Spinal cord (tissue), 10 donors: ENCODE measurements around the gene TREML4. TPM values are rescaled to one million over a fixed set of nuclear protein-coding genes. Genes with fewer than 3 reads are reported as not detected.
"Not testable (repeated sequence)": the region's sequence is repeated elsewhere in the genome, so short reads cannot be mapped to it uniquely, and the experiment has no call there.

ENCODE experiments used
- DNase-seq, 6 donors: peaks; one replicate each; pipeline versions ENCODE4 v3.0.0 to v3.0.0-alpha.2; 2013 to 2015; ENCODE audit warnings: low spot score in 6 of 6, low read depth in 4 of 6
- H3K27ac ChIP-seq: one replicate; pipeline ENCODE4 v1.5.1; 2013; ENCODE audit warnings: low read depth, low read length, control low read depth
- H3K27me3 ChIP-seq: one replicate; pipeline ENCODE4 v1.6.1; 2013; ENCODE audit warnings: low read length; ENCODE audit not compliant: control insufficient read depth, insufficient read depth
- H3K36me3 ChIP-seq: one replicate; pipeline ENCODE4 v1.6.1; 2013; ENCODE audit warnings: low read length; ENCODE audit not compliant: control insufficient read depth, insufficient read depth
- H3K4me1 ChIP-seq: one replicate; pipeline ENCODE4 v1.6.1; 2013; ENCODE audit warnings: low read length; ENCODE audit not compliant: control insufficient read depth, insufficient read depth
- H3K4me3 ChIP-seq: one replicate; pipeline ENCODE4 v1.5.1; 2013; ENCODE audit warnings: low read depth, low read length, control low read depth
- H3K9me3 ChIP-seq: one replicate; pipeline ENCODE4 v1.6.1; 2013; ENCODE audit warnings: low read length; ENCODE audit not compliant: control insufficient read depth, insufficient read depth
- WGBS: methylation state at CpG from one replicate; pipeline ENCODE4 v1.1.5; 2013; ENCODE audit warnings: missing lambda C conversion rate; ENCODE audit not compliant: insufficient coverage; 5-methylcytosine and 5-hydroxymethylcytosine counted together
- polyA plus RNA-seq, 2 donors: library from polyadenylated mRNA; unstranded; fragments of 120-200 nt; gene quantifications; one replicate each; pipeline ENCODE4 v1.2.1, GENCODE V29; 2013; ENCODE audit not compliant: insufficient read length in 2 of 2
- total RNA-seq, 2 donors: library from RNA; depleted of rRNA in 1 of 2; stranded (reverse); fragments of 120-200 nt in 1 of 2; fragments of >200 nt in 1 of 2; gene quantifications; one replicate each; pipeline versions ENCODE4 v1.2.3 to v1.2.4, GENCODE V29; 2013 to 2014
- donor health status: healthy.

TREML4 gene
- total and polyA plus RNA-seq, 4 donors: 0.10 TPM; not detected in 3

DNA sequence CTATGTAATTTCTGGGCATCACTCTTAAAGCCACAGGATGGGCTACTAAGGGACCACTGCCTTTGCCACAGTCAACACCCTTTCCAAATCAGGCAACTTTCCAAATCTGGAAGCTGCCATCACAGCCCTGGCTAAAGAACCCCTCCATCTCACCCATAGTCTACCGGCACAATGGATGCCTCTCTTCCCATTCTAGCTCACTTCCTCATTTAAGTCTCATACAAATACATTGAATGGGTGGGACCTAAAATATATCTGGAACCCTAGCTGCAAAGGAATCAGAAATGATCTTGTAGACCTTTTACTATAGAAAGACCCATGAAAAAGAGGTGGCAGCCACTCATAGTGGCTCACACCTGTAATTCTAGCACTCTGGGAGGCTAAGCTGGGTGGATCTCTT, 3.3 kb upstream of the TREML4 start:
- H3K36me3 ChIP-seq: no peaks in the 10 kb centered on the region
- H3K4me3 ChIP-seq: no peak overlapping the region
- 100% methylated on average over 1 of the region's 1 CpG for WGBS
- H3K4me1 ChIP-seq: no peaks in the 10 kb centered on the region
- no peak overlapping the region for H3K27ac ChIP-seq
- no peak for DNase-seq
- H3K9me3 ChIP-seq: no peaks in the 10 kb centered on the region
- peaks cover 2% of the 10 kb centered on the region for H3K27me3 ChIP-seq

DNA sequence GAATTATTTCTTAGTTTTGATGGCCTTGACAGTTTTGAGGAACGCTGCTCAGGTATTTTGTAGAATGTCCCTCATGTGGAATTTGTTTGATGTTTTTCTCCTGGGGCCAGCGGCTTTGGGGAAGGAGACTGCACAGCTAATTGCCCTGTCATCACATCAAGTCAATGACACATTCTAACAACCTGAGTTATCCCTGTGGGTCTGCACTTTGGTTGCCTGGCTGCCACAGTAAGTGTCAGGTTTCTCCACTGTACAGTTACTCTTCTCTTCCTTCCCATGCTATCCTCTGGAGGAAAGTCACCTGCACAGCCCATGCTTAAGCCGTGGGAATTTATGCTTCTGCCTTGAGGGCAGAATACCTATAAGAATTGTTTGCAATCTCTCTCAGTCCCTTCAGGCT, 1.4 kb upstream of the TREML4 start:
- DNase-seq: no peak
- H3K27me3 ChIP-seq: peaks cover 2% of the 10 kb centered on the region
- H3K4me3 ChIP-seq: no peak overlapping the region
- no peaks in the 10 kb centered on the region for H3K4me1 ChIP-seq
- no peaks in the 10 kb centered on the region for H3K9me3 ChIP-seq
- no peaks in the 10 kb centered on the region for H3K36me3 ChIP-seq
- no CpG with 5 or more reads among the region's 3 CpGs for WGBS
- no peak overlapping the region for H3K27ac ChIP-seq

DNA sequence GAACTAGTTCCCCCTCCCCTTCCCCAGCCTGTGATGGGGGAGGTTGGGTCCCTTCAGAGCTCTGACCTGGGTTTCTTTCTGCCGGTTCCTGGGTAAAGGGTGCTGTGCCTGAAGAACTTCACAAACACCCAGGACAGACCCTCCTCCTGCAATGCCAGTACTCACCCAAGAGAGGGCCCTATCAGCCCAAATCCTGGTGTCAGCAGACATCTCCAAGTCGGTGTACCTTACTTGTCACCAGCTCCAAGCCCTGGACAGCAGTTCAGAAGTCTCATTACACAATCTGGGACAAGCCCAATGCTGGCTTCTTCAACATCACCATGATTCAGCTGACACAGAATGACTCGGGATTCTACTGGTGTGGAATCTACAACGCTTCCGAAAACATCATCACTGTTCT, 467 bp downstream of the TREML4 start:
- DNase-seq: no peak
- no peaks in the 10 kb centered on the region for H3K4me1 ChIP-seq
- H3K36me3 ChIP-seq: no peaks in the 10 kb centered on the region
- H3K27ac ChIP-seq: no peak overlapping the region
- H3K9me3 ChIP-seq: no peaks in the 10 kb centered on the region
- 64% methylated on average over 5 of the region's 5 CpGs for WGBS
- H3K27me3 ChIP-seq: peaks cover 2% of the 10 kb centered on the region
- no peak overlapping the region for H3K4me3 ChIP-seq

DNA sequence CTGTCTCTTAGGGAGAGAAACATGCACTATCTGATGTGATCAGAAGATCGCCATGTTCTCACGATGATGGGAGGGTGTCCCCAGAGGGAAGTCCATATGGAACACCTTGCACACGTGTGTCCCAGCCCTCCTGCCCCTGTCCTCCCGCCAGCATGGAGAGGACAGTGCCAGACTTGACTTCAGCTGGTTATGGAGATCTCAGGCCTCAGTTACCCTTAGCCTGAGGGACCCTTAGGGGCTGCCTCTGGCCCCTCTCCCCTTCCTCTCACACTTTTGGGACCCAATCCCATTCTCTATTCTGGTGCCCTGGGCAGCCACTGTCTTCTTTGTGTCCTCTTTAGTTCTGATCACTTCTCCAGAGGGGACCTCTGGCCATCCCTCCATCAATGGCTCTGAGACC, 1.6 kb downstream of the TREML4 start:
- Histone ChIP-seq H3K9me3 (no peaks in the 10 kb centered on the region), H3K4me1 (no peaks in the 10 kb centered on the region), H3K4me3 (no peak overlapping the region), H3K27me3 (peaks cover 2% of the 10 kb centered on the region), H3K36me3 (no peaks in the 10 kb centered on the region), H3K27ac (no peak overlapping the region)
- WGBS: 93% methylated on average over 4 of the region's 4 CpGs
- DNase-seq: no peak

DNA sequence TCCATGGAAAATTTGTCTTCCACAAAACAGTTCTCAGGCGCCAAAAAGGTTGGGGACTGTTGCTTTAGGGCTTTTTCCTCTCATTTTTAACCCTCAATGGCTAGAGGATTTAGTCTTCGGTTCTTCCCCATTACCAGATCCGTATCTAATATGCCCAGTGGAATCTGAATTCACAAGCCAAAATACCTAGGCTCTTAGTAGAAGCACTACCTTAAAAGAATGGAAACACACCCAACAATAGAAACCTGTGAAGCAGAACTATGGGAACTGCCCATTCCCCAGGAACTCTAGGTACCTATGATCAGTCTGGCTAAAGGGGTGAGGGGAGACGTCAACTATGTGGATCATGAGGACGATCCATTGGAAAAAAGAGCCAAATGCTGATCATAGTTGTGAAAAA, 3.1 kb downstream of the TREML4 start:
- no peak for DNase-seq
- H3K27me3 ChIP-seq: peaks cover 2% of the 10 kb centered on the region
- no peak overlapping the region for H3K27ac ChIP-seq
- no peaks in the 10 kb centered on the region for H3K4me1 ChIP-seq
- no peaks in the 10 kb centered on the region for H3K36me3 ChIP-seq
- 93% methylated on average over 3 of the region's 5 CpGs for WGBS
- no peak overlapping the region for H3K4me3 ChIP-seq
- no peaks in the 10 kb centered on the region for H3K9me3 ChIP-seq

DNA sequence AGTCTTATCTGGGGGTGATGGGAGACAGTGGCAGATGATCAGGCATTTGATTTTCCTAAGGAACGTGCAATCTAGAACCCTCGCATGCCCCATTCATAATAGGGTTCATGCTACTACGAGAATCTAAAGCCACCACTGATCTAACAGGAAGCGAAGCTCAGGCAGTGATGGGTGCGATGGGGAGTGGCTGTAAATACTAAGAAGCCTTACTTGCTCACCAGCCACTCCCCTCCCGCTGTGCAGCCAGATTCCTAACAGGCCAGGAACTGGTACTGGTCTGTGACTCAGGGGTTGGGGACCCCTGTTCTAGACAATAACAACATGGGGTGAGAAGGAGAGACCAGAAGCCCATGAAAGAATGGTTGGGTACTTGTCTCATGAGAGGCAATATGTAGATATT, 4.5 kb downstream of the TREML4 start:
- 100% methylated on average over 1 of the region's 6 CpGs for WGBS
- no peaks in the 10 kb centered on the region for H3K9me3 ChIP-seq
- H3K4me1 ChIP-seq: no peaks in the 10 kb centered on the region

DNA sequence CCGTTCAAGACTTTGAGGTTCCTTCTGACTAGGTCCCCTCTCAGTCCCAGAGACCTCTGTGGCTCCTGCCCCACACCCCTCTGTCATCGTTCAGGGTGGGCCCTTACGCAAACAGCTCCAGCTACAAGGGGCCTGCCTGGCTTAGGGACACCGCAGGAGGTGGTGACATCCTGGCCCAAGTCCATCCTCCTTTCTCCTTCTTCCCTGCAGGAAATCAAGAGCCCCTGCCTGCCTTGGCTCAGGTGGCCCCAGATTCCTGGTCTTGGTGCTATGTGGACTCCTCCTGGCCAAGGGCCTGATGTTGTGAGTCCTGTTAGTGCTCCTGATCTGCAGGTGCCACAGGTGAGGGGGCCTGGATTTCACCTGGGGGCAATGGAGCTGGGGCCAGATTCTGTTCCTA, 8.1 kb downstream of the TREML4 start:
- Histone ChIP-seq H3K9me3 (no peaks in the 10 kb centered on the region), H3K4me1 (peaks cover 3% of the 10 kb centered on the region), H3K27me3 (peaks cover 8% of the 10 kb centered on the region), H3K36me3 (no peaks in the 10 kb centered on the region), H3K4me3 (no peak overlapping the region), H3K27ac (no peak overlapping the region)
- 73% methylated on average over 4 of the region's 4 CpGs for WGBS
- no peak for DNase-seq

More for the DNA sequence above, 4.5 kb downstream of the TREML4 start:
- H3K27me3 ChIP-seq: no peaks in the 10 kb centered on the region
- no peak for DNase-seq
- no peaks in the 10 kb centered on the region for H3K36me3 ChIP-seq
- H3K4me3 ChIP-seq: no peak overlapping the region
- H3K27ac ChIP-seq: no peak overlapping the region

DNA sequence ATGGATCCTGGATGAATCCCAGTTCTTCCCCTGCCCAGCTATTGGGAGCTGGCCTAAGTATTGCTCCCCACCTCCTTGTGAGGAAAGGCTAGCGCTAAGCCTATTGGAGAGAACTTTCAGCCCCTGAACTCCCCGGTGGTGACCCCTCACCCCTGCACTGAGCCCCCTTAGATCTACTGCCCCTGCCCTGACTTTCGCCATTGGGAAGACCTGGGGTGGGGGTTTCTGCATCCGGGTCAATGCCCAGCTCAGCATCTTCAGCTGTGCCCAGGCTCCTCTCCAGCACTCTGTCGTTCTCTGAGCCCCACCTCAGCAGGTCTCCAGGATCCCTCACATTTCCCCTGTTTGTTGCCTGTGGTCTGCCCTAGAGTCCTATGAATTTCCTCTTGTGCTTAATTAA, 9.0 kb downstream of the TREML4 start:
- H3K4me1 ChIP-seq: peaks cover 3% of the 10 kb centered on the region
- DNase-seq: no peak
- H3K4me3 ChIP-seq: no peak overlapping the region
- 82% methylated on average over 3 of the region's 5 CpGs for WGBS
- H3K27me3 ChIP-seq: peaks cover 8% of the 10 kb centered on the region
- no peak overlapping the region for H3K27ac ChIP-seq
- no peaks in the 10 kb centered on the region for H3K36me3 ChIP-seq
- no peaks in the 10 kb centered on the region for H3K9me3 ChIP-seq

DNA sequence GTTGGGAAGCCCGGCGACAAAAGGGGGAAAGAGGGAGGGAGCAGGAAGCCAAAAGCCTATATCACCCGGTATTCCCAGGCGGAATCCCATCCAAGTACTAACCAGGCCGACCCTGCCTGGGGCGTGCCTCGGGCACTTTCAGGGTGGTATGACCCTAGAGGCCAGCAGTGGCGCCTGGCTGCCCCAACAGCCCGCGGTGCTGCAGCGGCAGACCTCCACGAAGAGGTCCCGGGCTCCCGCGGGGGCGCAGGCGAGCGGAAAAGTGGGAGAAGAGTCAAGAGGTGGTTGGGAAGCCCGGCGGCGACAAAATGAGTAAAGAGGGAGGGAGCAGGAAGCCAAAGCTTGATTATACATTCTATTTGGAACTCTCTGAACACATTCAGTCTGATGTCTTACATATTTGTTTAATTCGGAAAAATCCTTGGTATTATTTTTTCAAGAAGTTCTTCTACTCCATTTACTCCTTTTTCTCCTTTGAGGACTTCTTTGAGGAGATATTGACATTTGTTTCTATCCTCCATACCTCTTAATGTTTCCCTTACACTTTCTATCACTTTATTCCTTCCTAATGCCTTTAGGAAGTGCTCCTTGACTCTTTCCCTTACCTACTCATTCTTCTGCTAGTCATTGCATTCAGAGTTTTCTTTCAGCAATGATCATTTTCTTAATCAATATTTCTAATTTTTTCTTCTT, 11.5 kb downstream of the TREML4 start:
- no peak overlapping the region for H3K27ac ChIP-seq
- H3K9me3 ChIP-seq: no peaks in the 10 kb centered on the region
- H3K27me3 ChIP-seq: peaks cover 8% of the 10 kb centered on the region
- peaks cover 3% of the 10 kb centered on the region for H3K4me1 ChIP-seq
- no peak for DNase-seq
- no peaks in the 10 kb centered on the region for H3K36me3 ChIP-seq
- WGBS: 5% methylated on average over 14 of the region's 22 CpGs
- no peak overlapping the region for H3K4me3 ChIP-seq

DNA sequence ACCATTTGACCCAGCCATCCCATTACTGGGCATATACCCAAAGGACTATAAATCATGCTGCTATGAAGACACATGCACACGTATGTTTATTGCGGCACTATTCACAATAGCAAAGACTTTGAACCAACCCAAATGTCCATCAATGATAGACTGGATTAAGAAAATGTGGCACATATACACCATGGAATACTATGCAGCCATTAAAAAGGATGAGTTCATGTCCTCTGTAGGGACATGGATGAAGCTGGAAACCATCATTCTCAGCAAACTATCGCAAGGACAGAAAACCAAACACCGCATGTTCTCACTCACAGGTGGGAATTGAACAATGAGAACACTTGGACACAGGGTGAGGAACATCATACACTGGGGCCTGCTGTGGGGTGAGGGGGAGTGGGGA, 18.4 kb downstream of the TREML4 start:
- H3K4me3 ChIP-seq, DNase-seq, H3K27ac ChIP-seq, H3K36me3 ChIP-seq, H3K9me3 ChIP-seq, H3K27me3 ChIP-seq, H3K4me1 ChIP-seq: not testable (repeated sequence)
- no CpG with 5 or more reads among the region's 4 CpGs for WGBS
